ENCODE measurements around the gene SLC12A4. TPM values are rescaled to one million over a fixed set of nuclear protein-coding genes. Genes with fewer than 3 reads are reported as not detected.
"Not testable (repeated sequence)": the region's sequence is repeated elsewhere in the genome, so short reads cannot be mapped to it uniquely, and the experiment has no call there.

Gene SLC12A4
- polyA plus RNA-seq, 1 donor = 39.1 TPM

GRCh38 chr16:67942510-67943255 lies 25.8 kb downstream of the SLC12A4 start:
- DNase-seq = no peak

GRCh38 chr16:67942200-67942509 lies 26.3 kb downstream of the SLC12A4 start:
- no peak for DNase-seq

- DNase-seq = no peak
Observed at GRCh38 chr16:67941469-67942199, 26.8 kb downstream of the SLC12A4 start.

- DNase-seq = no peak
Observed at GRCh38 chr16:67940446-67941089, 27.9 kb downstream of the SLC12A4 start.

- no peak for DNase-seq
Observed at GRCh38 chr16:67939507-67940445, 28.7 kb downstream of the SLC12A4 start.

- not testable (repeated sequence) for DNase-seq
Observed at GRCh38 chr16:67937713-67938112, 30.7 kb downstream of the SLC12A4 start.

GRCh38 chr16:67936880-67937605 lies 31.4 kb downstream of the SLC12A4 start:
- DNase-seq = peak; percentile 41

GRCh38 chr16:67936124-67936879 lies 32.1 kb downstream of the SLC12A4 start, which contains the start of gene PSMB10:
Gene PSMB10, minus strand, starts transcription at chr16:67936850. Its CDS starts 101 bp downstream, at chr16:67936749.
- DNase-seq = peak; percentile 26

- peak; percentile 95 for DNase-seq
Observed at GRCh38 chr16:67935402-67936123, 32.9 kb downstream of the SLC12A4 start.

- DNase-seq = no peak
Observed at GRCh38 chr16:67935101-67935401, 33.4 kb downstream of the SLC12A4 start.

GRCh38 chr16:67934306-67935100 lies 33.9 kb downstream of the SLC12A4 start:
- no peak for DNase-seq

- no peak for DNase-seq
Observed at GRCh38 chr16:67933805-67934204, 34.6 kb downstream of the SLC12A4 start.

- DNase-seq = no peak
Observed at GRCh38 chr16:67932462-67932840, 36.0 kb downstream of the SLC12A4 start.

GRCh38 chr16:67931712-67932461 lies 36.5 kb downstream of the SLC12A4 start, which contains the start of gene CTRL:
Gene CTRL, minus strand, starts transcription at chr16:67931862. Its CDS starts 10 bp downstream, at chr16:67931852.
- no peak for DNase-seq

- DNase-seq = no peak
Observed at GRCh38 chr16:67930678-67931211, 37.7 kb downstream of the SLC12A4 start.

GRCh38 chr16:67930191-67930590 lies 38.2 kb downstream of the SLC12A4 start:
- DNase-seq = no peak

GRCh38 chr16:67928561-67929364 lies 39.7 kb downstream of the SLC12A4 start:
- peak; percentile 49 for DNase-seq

All from left kidney (tissue), 2 donors.